Left ventricle myocardium inferior (tissue), 1 donor: ENCODE data around the gene TUBAL3. TPM values are rescaled to one million over a fixed set of nuclear protein-coding genes. Genes with fewer than 3 reads are reported as not detected.

Source experiments
- DNase-seq: peaks from one replicate; pipeline ENCODE4 v3.0.0-alpha.2; 2020
- H3K27ac ChIP-seq: fragments of 200-600 bp; replicated peaks from 2 replicates; pipeline ENCODE4 v1.8.0; 2021
- H3K27me3 ChIP-seq: fragments of 200-600 bp; 2 replicates; pipeline ENCODE4 v1.8.0; 2021; ENCODE audit warnings: low read depth
- H3K36me3 ChIP-seq: fragments of 200-600 bp; 2 replicates; pipeline ENCODE4 v1.8.0; 2021
- H3K4me1 ChIP-seq: fragments of 200-600 bp; 2 replicates; pipeline ENCODE4 v1.8.0; 2021
- H3K4me3 ChIP-seq: fragments of 200-600 bp; 2 replicates; pipeline ENCODE4 v1.8.0; 2021; ENCODE audit warnings: mild to moderate bottlenecking, moderate library complexity
- H3K9me3 ChIP-seq: fragments of 200-600 bp; replicated peaks from 2 replicates; pipeline ENCODE4 v1.8.0; 2021
- intact Hi-C: fragments of 100-400 bp; cut with micrococcal nuclease; formaldehyde crosslinking; loops from one replicate; pipeline ENCODE4 v1.11.0; 2022
- total RNA-seq: library from RNA; stranded (reverse); fragmentation: NEBNext Ultra II Directional; extraction: Animal tissue kit (Norgen Biotek cat#: 25700); gene quantifications from one replicate; pipeline ENCODE4 v1.2.1, GENCODE V29; 2021
- TF ChIP-seq, protein P1 (sequence below): fragments of 200-600 bp; IDR thresholded peaks from 2 replicates; pipeline ENCODE4 v1.8.0; 2021; ENCODE audit warnings: antibody characterized with exemption, mild to moderate bottlenecking, borderline replicate concordance
- donor health status: DM: no; HTN: yes; CAD: no; lungs with severe emphysema.

Gene TUBAL3
- total RNA-seq, 1 donor from 2014 or later = 0.36 TPM

GRCh38 chr10:5376450-5376849, 28.2 kb downstream of the TUBAL3 start:
- Histone ChIP-seq H3K9me3 (peaks cover 5% of the 10 kb centered on the region), H3K27me3 (no peaks in the 10 kb centered on the region), H3K27ac (no peak overlapping the region), H3K4me3 (no peak overlapping the region), H3K36me3 (no peaks in the 10 kb centered on the region), H3K4me1 (no peaks in the 10 kb centered on the region)
- no peak for DNase-seq
- intact Hi-C loops = no loop called here
- TF ChIP-seq, protein P1, sequence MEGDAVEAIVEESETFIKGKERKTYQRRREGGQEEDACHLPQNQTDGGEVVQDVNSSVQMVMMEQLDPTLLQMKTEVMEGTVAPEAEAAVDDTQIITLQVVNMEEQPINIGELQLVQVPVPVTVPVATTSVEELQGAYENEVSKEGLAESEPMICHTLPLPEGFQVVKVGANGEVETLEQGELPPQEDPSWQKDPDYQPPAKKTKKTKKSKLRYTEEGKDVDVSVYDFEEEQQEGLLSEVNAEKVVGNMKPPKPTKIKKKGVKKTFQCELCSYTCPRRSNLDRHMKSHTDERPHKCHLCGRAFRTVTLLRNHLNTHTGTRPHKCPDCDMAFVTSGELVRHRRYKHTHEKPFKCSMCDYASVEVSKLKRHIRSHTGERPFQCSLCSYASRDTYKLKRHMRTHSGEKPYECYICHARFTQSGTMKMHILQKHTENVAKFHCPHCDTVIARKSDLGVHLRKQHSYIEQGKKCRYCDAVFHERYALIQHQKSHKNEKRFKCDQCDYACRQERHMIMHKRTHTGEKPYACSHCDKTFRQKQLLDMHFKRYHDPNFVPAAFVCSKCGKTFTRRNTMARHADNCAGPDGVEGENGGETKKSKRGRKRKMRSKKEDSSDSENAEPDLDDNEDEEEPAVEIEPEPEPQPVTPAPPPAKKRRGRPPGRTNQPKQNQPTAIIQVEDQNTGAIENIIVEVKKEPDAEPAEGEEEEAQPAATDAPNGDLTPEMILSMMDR = no peak

DNA sequence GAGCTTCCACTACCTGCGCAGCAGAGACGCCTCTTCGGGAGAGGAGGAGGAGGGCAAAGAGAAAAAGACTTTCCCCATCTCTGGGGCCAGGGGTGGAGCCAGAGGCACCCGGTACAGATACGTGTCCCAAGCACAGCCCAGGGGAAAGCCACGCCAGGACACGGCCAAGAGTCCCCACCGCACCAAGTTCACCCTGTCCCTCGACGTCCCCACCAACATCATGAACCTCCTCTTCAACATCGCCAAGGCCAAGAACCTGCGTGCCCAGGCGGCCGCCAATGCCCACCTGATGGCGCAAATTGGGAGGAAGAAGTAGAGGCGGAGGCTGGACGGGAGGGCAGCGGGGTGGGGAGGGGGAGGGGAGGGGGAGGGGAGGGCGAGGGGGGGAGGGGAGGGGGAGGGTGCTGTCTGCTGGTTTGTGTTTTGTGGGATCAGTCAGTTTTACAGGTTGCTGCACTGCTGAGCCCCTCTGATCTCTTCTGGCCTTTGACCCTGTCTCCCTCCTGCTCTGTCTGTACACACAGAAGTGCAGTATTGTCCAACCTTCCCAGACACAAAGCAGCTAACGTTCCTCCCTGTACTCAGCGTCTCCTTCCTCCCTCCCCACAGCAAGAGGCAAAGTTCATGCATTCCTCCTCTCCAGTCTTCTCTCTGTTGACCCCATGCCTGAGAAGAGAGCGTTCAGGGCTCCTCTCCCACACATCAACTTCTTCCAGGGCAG, 30.6 kb downstream of the TUBAL3 start:
- no peaks in the 10 kb centered on the region for H3K27me3 ChIP-seq
- H3K4me1 ChIP-seq = no peaks in the 10 kb centered on the region
- intact Hi-C loops = no loop called here
- peaks cover 2% of the 10 kb centered on the region for H3K9me3 ChIP-seq
- no peaks in the 10 kb centered on the region for H3K36me3 ChIP-seq
- no peak for DNase-seq
- H3K4me3 ChIP-seq = no peak overlapping the region
- H3K27ac ChIP-seq = no peak overlapping the region
- TF ChIP-seq, protein P1 = no peak

DNA sequence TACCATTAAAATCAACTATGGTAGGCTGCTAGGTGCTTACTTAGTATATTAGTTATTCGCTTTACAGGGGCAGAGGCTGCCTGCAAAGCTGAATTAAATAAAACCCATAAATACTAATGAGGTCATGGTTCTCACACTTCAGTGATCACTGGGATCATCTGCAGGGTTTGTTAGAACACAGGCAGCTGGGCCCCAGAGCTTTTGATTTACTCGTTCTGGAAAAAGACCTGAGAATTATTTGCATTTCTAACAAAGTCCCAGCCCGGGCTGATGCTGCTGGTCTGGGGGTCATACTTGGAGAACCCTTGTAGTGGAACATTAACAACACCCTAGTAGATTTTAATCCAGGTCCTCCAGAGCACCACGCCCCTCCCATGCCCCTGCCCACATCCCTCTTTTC, 31.3 kb downstream of the TUBAL3 start:
- Histone ChIP-seq H3K4me1 (no peaks in the 10 kb centered on the region), H3K27ac (no peak overlapping the region), H3K36me3 (no peaks in the 10 kb centered on the region), H3K27me3 (no peaks in the 10 kb centered on the region), H3K9me3 (no peaks in the 10 kb centered on the region), H3K4me3 (no peak overlapping the region)
- intact Hi-C loops = no loop called here
- DNase-seq = no peak
- TF ChIP-seq, protein P1 = no peak

DNA sequence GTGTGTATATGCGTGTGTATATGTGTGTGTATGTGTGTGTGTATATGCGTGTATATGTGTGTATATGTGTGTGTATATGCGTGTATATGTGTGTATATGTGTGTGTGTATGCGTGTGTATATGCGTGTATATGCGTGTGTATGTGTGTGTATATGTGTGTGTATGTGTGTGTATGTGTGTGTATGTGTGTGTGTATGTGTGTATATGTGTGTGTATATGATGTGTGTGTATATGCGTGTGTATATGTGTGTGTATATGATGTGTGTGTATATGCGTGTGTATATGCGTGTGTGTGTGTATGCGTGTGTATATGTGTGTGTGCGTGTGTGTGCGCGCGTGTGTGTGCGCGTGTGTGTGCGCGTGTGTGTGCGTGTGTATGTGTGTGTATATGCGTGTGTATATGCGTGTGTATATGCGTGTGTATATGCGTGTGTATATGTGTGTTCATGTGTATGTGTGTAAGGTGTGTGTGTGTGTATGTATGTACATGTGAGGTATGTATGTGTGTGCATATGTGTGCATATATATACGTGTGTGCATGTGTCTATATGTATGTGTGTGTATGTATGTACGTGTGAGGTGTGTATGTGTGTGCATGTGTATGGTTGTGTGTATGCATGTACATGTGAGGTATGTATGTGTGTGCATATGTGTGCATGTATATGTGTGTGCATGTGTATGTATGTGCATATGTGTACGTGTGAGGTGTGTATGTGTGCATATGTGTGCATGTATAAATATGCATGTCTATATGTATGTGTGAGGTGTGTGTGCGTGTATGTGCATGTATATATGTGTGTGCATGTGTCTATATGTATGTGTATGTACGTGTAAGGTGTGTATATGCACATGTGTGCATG, 33.9 kb downstream of the TUBAL3 start:
- H3K27me3 ChIP-seq = peaks cover 12% of the 10 kb centered on the region
- no peak overlapping the region for H3K4me3 ChIP-seq
- H3K4me1 ChIP-seq = no peaks in the 10 kb centered on the region
- H3K9me3 ChIP-seq = no peaks in the 10 kb centered on the region
- intact Hi-C loops = no loop called here
- TF ChIP-seq, protein P1 = no peak
- no peak for DNase-seq
- H3K36me3 ChIP-seq = no peaks in the 10 kb centered on the region
- H3K27ac ChIP-seq = no peak overlapping the region

- Histone ChIP-seq H3K36me3 (no peaks in the 10 kb centered on the region), H3K27me3 (peaks cover 23% of the 10 kb centered on the region), H3K4me1 (no peaks in the 10 kb centered on the region), H3K27ac (no peak overlapping the region), H3K4me3 (no peak overlapping the region), H3K9me3 (no peaks in the 10 kb centered on the region)
- intact Hi-C loops = no loop called here
- TF ChIP-seq, protein P1 = no peak
- DNase-seq = no peak
Observed at GRCh38 chr10:5369362-5370158, 35.1 kb downstream of the TUBAL3 start.
